Activated CD8-positive, alpha-beta T cell treated with anti-CD3 and anti-CD28 coated beads for 36 hours (primary cell): ENCODE data around the gene MRGPRF. TPM values are rescaled to one million over a fixed set of nuclear protein-coding genes. Genes with fewer than 3 reads are reported as not detected.

Source experiments
- ATAC-seq: fragments of 200-7000 bp; cut with Tn5 transposase; one replicate; pipeline ENCODE4 v1.10.0; 2021; ENCODE audit warnings: mild to moderate bottlenecking, moderate library complexity
- CTCF ChIA-PET: fragments of 350-600 bp; sonication (Branson Sonifier 250); formaldehyde crosslinking; loops from one replicate; lab custom pipeline; 2021; ENCODE audit warnings: antibody characterized with exemption; lab: Charles Lee
- POLR2A ChIA-PET: fragments of 350-600 bp; sonication (Branson Sonifier 250); formaldehyde crosslinking; loops from one replicate; lab custom pipeline; 2021; ENCODE audit warnings: antibody characterized with exemption; lab: Charles Lee
- DNase-seq: peaks from one replicate; pipeline ENCODE4 v3.0.0-alpha.2; 2020
- H3K27ac Mint-ChIP-seq: one replicate; pipeline ENCODE4 v1.8.0; 2021; ENCODE audit warnings: mild to moderate bottlenecking, mixed read lengths
- H3K27me3 Mint-ChIP-seq: one replicate; pipeline ENCODE4 v1.8.0; 2021; ENCODE audit warnings: mixed read lengths
- H3K36me3 Mint-ChIP-seq: one replicate; pipeline ENCODE4 v1.8.0; 2021; ENCODE audit warnings: low read depth, mixed read lengths
- H3K4me1 Mint-ChIP-seq: one replicate; pipeline ENCODE4 v1.8.0; 2021; ENCODE audit warnings: low read depth, mixed read lengths
- H3K4me3 Mint-ChIP-seq: one replicate; pipeline ENCODE4 v1.8.0; 2021; ENCODE audit warnings: mild to moderate bottlenecking, moderate library complexity, mixed read lengths
- H3K9me3 Mint-ChIP-seq: one replicate; pipeline ENCODE4 v1.8.0; 2021; ENCODE audit warnings: mixed read lengths
- intact Hi-C: fragments of 100-400 bp; cut with micrococcal nuclease; formaldehyde crosslinking; loops from one replicate; pipeline ENCODE4 v1.10.0; 2022
- total RNA-seq, 2 experiments: library from RNA; stranded (reverse); gene quantifications; one replicate each; pipeline ENCODE4 v1.2.3, GENCODE V29; 2021
- TF ChIP-seq, protein P1 (sequence below): fragments of 200-600 bp; IDR thresholded peaks from one replicate; pipeline ENCODE4 v1.8.0; 2022; ENCODE audit warnings: antibody characterized with exemption, mild to moderate bottlenecking

Gene MRGPRF
- total RNA-seq, 2 experiments from 2014 or later = not detected

DNA sequence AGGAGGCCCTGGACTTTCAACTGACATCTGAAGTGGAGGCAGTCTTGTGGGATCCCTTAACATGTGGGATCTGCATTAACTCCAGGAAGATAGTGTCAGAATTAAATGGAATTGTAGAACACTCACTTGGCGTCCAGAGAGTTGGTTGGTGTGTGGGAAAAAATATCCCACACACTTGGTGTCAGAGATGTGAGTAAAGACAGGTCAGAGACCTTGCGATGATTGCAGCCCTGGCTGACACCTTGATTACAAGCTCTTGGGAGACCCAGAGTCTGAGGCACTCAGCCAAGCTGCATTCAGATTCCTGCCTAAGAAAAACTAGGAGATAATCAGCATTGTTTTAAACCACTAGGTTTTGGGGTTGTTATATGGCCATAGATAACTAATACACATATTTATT is 28.5 kb upstream of the MRGPRF start:
- Mint-ChIP-seq H3K9me3 (no peaks in the 10 kb centered on the region), H3K4me3 (no peak overlapping the region), H3K27me3 (no peaks in the 10 kb centered on the region), H3K4me1 (peaks cover 19% of the 10 kb centered on the region), H3K27ac (peak overlapping the region; percentile 56), H3K36me3 (no peaks in the 10 kb centered on the region)
- no peak for ATAC-seq
- ChIA-PET CTCF (no interaction called here), POLR2A (no interaction called here)
- DNase-seq = no peak
- TF ChIP-seq, protein P1, sequence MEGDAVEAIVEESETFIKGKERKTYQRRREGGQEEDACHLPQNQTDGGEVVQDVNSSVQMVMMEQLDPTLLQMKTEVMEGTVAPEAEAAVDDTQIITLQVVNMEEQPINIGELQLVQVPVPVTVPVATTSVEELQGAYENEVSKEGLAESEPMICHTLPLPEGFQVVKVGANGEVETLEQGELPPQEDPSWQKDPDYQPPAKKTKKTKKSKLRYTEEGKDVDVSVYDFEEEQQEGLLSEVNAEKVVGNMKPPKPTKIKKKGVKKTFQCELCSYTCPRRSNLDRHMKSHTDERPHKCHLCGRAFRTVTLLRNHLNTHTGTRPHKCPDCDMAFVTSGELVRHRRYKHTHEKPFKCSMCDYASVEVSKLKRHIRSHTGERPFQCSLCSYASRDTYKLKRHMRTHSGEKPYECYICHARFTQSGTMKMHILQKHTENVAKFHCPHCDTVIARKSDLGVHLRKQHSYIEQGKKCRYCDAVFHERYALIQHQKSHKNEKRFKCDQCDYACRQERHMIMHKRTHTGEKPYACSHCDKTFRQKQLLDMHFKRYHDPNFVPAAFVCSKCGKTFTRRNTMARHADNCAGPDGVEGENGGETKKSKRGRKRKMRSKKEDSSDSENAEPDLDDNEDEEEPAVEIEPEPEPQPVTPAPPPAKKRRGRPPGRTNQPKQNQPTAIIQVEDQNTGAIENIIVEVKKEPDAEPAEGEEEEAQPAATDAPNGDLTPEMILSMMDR = no peak
- intact Hi-C loops = no loop called here

DNA sequence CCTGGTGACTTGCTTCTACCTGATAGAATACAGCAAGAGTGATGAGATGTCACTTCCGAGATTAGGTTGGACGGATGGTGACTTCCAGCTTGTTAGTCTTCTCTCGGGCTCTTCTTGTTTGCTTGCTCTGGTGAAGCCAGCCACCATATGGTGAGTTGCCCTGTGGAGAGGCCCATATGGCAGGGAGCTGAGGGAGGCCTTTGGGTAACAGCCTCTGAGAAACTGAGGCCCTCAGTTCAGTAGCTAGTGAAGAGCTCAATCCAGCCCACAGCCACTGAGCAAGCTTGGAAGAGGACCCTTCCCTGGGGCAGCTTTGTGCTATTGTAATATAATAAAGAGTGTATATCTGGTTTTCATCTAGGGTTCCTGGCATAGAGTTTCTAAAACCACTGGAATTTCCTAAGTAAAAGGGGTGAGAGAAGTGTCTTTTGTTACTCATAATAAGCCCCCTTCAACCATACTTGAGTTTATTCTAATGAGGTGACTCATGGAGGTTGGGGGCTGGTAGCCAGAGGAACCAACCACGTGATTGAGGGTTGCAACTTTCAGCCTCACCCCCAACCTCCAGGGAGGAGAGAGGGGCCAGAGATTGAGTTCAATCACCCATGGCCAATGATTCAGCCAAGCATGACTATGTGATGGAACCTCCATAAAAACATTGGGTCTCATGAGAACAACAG is 27.7 kb upstream of the MRGPRF start:
- H3K27ac Mint-ChIP-seq = peak overlapping the region; percentile 56
- H3K9me3 Mint-ChIP-seq = no peaks in the 10 kb centered on the region
- H3K36me3 Mint-ChIP-seq = no peaks in the 10 kb centered on the region
- no peaks in the 10 kb centered on the region for H3K27me3 Mint-ChIP-seq
- DNase-seq (peak; percentile 76), ATAC-seq (peak; percentile 91)
- intact Hi-C loops = no loop called here
- TF ChIP-seq, protein P1 = no peak
- H3K4me1 Mint-ChIP-seq = peaks cover 19% of the 10 kb centered on the region
- CTCF ChIA-PET = no interaction called here
- POLR2A ChIA-PET = interaction anchor here (1.0 kb wide), 1 partner anchor 10 kb away, joined by 4 read pairs; no protein-coding TSS in a partner anchor
- H3K4me3 Mint-ChIP-seq = no peak overlapping the region

DNA sequence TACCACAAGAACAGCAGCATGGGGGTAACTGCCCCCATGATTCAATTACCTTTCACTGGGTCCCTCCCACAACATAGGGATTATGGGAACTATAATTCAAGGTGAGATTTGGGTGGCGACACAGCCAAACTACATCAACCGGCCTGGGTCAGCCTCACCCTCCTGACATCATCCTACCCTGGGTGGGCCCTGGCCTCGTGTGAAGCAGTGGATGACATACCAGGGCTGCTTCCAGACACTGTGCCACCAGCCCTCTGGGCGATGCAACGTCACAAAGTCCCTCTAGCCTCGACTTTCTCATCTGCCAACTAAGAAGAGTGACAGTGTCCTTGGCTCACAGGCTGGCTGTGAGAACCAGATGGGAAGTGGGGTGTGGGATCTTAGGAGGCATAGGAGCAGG is 27.0 kb upstream of the MRGPRF start:
- H3K9me3 Mint-ChIP-seq = no peaks in the 10 kb centered on the region
- H3K4me3 Mint-ChIP-seq = no peak overlapping the region
- intact Hi-C loops = no loop called here
- ATAC-seq (no peak), DNase-seq (no peak)
- CTCF ChIA-PET = no interaction called here
- no peaks in the 10 kb centered on the region for H3K36me3 Mint-ChIP-seq
- peaks cover 19% of the 10 kb centered on the region for H3K4me1 Mint-ChIP-seq
- POLR2A ChIA-PET = interaction anchor here (1.0 kb wide), 1 partner anchor 9 kb away, joined by 4 read pairs; no protein-coding TSS in a partner anchor
- H3K27ac Mint-ChIP-seq = no peak overlapping the region
- TF ChIP-seq, protein P1 = no peak
- H3K27me3 Mint-ChIP-seq = no peaks in the 10 kb centered on the region

DNA sequence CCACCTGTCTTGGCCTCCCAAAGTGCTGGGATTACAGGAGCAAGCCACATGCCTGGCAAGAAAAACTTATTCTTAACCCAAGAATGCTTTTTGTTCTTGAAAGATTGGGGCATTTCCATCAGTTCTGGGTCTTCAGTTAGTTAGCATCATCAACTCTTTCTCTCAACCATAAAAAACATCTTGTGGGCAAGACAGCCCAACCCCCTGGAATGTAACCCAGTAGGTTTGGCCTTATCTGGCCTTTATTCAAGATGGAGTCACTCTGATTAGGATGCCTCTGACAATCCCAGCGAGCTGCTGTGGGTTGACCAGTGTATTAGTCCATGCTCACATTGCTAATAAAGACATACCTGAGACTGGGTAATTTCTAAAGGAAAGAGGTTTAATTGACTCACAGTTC is 26.5 kb upstream of the MRGPRF start:
- POLR2A ChIA-PET = no interaction called here

DNA sequence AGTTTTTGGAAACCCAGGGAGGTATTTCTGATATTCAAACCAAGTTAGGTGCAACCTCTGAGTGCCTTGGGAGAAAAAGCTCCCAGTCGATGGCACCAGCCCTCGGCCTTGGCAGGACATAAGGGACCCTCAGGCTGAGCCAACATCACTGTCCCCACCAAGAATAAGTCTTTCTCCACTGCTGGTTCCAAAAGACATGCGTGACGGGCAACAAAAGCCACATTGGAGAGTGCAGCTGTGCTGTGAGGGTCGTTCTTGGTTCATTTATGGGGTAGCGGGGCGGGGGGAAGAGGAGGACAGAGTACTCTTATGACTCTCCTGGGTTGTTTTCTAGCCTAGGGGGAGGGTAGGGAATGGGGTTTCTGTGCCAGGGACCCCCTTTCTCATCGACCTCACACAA is 24.5 kb upstream of the MRGPRF start:
- TF ChIP-seq, protein P1 = no peak
- no peak overlapping the region for H3K4me3 Mint-ChIP-seq
- ChIA-PET POLR2A (no interaction called here), CTCF (no interaction called here)
- intact Hi-C loops = no loop called here
- no peak overlapping the region for H3K27ac Mint-ChIP-seq
- no peak for ATAC-seq
- H3K9me3 Mint-ChIP-seq = no peaks in the 10 kb centered on the region
- peaks cover 19% of the 10 kb centered on the region for H3K4me1 Mint-ChIP-seq
- no peaks in the 10 kb centered on the region for H3K36me3 Mint-ChIP-seq
- no peak for DNase-seq
- no peaks in the 10 kb centered on the region for H3K27me3 Mint-ChIP-seq

More for the DNA sequence above, 26.5 kb upstream of the MRGPRF start:
- intact Hi-C loops = no loop called here
- no peak overlapping the region for H3K4me3 Mint-ChIP-seq
- H3K36me3 Mint-ChIP-seq = no peaks in the 10 kb centered on the region
- H3K4me1 Mint-ChIP-seq = peaks cover 19% of the 10 kb centered on the region
- H3K9me3 Mint-ChIP-seq = no peaks in the 10 kb centered on the region
- ATAC-seq = no peak
- TF ChIP-seq, protein P1 = no peak
- DNase-seq = no peak
- no peaks in the 10 kb centered on the region for H3K27me3 Mint-ChIP-seq
- H3K27ac Mint-ChIP-seq = no peak overlapping the region
- CTCF ChIA-PET = no interaction called here
